HS-27A (cell line): ENCODE results near the gene PLD1.
A peak's percentile ranks its signal among the peaks of the same experiment; 100 is the strongest.
"Not testable (repeated sequence)": the region's sequence is repeated elsewhere in the genome, so short reads cannot be mapped to it uniquely, and the experiment has no call there.

Experiments used
- DNase-seq: peaks from one replicate; pipeline ENCODE4 v3.0.0-alpha.2; 2012; ENCODE audit warnings: low read depth, missing footprints

Gene PLD1

DNA sequence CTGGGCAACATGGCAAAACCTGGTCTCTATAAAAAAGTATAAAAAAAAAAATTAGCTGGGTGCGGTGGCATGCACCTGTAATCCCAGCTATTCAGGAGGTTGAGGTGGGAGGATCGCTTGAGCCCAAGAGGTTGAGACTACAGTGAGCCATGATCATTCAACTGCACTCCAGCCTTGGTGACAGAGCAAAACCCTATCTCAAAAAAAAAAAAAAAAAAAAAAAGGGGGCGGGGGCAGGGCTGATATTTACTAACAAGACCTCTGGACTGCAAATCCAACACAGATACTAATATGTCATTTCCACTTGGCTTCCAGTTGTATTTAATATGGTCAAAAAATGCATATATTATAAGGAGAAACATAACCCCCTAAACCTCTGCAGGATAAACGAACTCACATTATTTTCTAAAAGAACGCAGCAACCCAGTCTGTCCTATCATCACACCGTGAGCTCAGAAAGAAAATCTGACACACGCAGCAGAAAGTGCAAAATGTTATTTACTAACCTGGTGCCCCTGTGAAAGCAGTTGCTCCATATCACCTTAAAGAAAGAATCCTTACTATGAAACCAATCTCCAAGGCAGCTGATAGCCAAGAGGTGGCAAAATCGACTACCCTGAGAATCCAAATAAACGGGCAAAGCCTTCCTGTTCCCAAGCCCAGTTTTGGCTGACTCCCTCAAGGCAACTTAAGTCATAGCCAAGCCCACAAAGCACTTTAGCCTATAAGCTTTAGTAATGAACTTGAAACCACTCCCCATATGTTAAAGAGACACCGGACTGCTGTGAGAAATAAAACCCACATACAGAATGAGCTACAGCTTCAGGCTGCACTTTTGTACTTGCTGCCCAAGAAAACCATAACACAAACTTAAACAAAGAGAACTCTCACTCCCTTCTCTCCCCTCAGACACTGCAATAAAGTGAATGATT lies 39.3 kb downstream of the PLD1 start:
- DNase-seq = peak; percentile 40

DNA sequence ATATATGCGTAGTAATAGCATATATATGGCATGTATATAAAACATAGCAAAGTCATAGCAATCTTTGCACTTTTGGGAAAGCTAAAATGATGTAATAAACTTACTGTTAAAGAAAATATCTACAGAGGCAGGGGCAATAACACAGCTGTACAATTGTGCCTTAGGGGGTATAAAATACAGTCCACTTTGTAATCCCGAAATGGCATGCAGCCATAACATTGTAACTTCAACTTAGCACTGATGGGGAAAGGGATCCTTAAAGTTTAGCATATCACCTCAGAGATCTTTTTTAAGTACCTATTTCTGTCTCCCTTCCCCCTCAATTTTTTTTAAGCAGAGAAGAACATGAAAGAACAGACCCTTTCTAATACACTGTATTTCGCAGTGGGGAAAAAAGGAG lies 40.8 kb downstream of the PLD1 start:
- no peak for DNase-seq

DNA sequence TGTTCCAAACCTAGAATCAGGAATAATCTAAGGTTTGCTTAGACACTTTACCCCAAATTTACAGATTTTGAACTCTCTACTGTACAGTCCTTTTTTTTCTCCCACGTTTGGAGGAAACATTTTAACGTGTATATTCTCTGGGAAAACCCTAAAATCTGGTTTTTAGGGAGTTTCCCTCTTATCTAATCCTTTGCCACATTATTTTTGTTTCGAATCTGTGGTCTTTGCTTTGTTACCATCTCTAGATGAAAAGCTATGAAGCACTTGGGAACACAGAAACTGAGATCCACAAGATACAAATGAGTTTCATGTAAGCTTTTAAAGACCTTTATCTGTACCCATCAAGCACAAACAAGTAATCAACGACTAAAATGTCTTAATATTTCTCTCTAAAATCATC lies 41.3 kb downstream of the PLD1 start:
- DNase-seq = no peak

DNA sequence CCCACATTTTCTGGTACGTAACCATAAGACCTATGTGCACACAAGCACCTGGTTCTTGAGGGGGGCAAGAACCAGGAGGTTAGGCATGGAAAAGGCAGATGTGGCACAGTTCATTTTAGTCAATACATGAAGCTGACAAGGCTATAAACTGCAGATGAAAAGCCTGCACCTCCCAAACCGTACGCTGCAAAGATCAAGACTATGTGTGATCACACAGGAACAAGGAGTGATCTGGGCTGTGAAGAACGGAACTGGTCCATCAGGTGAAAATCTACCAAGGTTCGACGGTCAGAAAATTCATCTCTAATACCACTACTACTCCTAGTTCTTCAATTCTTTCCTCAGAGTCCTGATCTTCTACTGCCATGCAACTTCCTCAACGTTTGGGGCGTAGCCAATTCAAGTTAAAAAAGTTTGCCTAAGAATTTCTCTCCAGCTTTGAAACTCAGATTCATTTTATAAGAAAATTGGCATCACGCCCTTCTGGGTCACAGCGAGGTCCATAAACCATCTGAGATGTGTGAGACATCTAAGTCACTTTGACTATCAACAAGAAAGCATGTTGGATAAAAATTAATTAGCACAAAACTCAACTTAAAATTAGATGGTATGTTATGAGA lies 41.9 kb downstream of the PLD1 start:
- DNase-seq = no peak

DNA sequence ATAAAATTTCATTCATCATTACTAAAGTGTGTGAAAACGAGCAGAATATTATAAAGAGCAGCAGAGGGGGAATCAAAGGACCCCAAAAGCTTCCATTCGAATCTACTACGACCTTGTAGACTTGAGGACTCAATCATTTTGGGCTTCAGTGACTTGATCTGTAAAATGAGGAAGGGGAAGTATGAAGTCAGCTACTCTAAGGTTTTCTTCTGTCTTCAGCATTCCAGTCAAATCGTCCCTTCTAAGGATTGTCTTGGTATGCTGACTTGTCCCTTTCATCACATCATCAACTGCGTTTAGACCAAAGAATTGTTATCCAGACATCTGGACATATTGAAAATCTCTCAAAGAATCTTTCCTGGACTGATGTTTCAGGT lies 44.8 kb downstream of the PLD1 start:
- no peak for DNase-seq

DNA sequence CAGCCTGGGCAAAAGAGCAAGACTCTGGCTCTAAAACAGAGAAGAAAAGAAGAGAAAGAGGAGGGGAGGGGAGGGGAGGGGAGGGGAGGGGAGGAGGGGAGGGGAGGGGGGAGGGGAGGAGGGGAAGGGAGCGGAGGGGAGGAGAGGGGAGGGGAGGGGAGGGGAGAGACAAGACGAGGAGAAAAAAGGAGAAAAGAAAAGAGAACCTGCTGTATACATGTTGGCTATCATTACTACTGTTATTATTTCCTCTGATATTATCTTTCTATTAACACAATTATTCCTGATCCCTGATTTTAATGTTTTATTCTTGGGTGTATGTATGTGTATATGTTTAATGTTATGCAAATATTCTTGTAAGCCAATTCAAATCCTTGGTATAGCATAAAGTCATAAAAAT lies 46.9 kb downstream of the PLD1 start:
- no peak for DNase-seq

DNA sequence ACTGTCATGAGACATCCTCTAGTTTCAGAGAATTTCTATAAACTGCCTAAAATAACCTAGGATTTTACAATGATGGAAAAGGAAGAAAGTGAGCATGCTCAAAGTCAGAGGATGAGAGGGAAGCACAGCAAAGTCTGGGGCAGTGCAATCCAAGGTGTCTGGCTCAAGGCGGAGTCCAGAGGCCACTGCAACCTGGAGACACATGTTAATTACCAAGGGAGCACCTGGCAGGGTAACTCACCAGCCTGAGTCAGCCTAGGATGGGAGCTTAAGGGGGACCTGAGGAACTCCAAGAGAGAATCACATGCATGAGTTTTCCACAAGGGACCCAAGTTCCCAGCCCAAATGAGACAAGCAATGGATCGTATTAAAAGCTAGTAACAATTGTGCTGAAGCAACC lies 49.8 kb downstream of the PLD1 start:
- DNase-seq = no peak

DNA sequence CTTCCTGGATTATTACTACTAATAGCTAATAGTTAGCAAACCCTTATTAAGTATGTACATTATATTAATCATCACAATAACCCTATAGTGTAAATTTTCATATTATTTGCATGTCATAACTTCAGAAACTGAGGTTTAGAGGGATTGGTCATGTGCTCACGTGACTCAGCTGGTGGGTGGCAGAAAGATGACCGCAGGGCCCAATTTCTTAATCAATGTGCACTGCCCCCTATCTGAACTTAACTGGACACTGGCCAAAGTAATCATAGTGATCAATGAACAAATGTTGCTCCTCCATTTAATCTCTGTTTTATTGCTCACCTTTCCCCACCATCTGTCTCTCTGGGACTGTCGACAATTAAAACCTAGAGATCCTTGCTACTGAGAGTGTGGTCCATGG lies 52.2 kb downstream of the PLD1 start:
- DNase-seq = no peak

DNA sequence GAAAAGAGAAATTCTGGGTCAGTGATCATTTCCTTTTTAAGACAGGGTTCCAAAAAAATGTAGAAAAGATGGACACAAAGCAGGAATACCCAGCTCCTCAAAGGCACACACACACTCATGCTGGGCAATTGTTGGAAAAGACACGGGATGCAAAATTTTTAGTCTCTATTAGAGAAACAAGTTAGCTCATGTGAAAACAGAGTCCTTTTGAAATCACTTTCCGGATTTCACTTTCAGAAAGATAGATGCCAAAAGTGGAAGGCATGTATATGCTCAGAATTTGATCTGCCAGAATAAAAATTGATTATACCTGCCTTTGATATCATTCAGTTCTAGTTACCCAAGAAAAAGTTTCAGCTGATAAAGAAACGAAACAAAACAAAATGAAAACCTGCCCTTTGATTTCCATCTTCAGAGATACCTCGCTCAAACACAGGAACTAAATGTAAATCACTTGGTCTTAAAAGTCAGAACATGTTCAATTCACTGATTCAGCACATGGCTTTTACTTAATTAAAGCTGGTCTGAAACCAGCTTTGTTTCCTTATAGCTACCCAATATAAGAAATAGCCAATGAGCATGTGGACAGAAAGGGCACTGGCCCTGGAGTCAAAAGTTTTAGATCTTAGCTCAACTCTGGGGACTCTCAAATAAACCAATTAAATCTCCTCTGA lies 52.8 kb downstream of the PLD1 start:
- no peak for DNase-seq

DNA sequence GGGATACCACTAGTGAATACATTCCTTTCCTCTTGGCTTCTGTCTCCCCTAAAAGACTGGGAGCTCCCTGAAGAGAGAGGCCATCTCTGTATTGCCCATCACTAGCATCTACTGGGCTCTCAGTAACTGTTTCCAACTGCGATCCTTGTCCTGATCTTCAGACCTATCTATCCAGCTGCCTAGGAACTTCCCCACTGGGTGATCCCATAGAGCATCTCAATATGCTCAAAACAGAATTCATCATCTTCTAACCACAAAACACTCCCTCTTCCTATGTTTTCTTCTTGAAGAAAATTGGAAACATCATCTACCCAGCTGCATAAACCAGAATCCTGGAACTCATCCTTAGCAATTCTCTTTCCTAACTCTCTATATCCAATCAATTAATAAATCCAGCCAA lies 54.6 kb downstream of the PLD1 start:
- no peak for DNase-seq

DNA sequence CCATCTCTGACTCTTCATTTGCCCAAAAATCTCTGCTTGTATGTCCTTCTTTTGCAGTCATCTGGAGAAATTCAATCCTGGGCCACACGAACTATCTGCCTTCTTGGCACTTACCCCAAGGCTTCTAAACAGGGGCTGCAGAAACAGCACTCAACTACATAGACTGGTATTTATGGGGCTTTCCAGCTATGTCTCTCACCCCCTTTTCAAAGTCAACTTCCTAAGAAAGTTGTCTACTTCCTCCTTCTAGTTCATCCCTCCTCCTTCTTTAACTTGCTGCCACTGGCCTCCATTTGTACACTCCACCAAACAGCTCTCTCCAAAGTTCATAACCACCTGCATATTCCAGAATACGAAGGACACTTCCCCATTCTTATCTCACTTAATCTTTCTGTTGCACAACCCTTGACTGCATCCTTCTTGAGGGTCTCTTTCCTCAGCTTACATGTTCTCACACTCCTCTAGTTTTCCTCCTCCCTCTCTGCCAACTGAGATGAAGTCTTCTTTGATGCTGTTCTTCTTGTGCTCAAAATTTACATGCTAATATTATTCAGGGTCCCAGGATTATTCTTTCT lies 55.2 kb downstream of the PLD1 start:
- no peak for DNase-seq

DNA sequence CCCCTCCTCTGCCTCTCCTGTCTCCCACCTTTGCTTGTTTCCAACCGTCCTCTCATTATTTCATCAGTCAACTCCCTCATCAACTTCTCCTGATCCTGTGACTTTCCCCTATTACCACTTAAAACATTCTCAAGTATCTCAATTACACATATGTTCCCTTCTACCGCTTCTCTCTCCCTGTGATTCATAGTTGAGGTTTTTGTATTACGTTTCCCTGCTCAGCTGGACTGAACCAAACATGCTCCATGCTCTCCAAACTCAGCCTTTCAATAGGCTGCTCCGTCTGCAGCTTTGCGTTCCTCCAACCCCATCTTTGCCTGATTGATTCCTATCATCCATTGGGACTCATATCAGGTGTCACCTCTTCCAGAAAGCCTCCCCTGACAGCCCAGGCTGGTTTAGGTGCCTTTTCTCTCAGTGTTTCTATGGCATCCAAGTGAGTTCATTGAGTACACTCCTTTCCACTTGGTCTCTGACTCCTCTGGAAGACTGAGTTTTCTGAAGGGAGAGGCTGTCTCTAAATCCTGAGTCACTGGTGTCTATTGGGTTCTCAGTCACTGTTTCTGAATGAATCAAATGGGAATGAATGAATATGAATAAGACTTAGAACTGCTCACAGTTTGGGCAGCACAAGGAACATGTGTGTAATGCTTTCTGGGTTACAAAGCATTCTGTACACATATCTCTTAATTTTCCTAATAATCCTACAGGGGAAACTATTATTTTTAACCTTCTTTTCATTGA lies 56.4 kb downstream of the PLD1 start:
- no peak for DNase-seq

DNA sequence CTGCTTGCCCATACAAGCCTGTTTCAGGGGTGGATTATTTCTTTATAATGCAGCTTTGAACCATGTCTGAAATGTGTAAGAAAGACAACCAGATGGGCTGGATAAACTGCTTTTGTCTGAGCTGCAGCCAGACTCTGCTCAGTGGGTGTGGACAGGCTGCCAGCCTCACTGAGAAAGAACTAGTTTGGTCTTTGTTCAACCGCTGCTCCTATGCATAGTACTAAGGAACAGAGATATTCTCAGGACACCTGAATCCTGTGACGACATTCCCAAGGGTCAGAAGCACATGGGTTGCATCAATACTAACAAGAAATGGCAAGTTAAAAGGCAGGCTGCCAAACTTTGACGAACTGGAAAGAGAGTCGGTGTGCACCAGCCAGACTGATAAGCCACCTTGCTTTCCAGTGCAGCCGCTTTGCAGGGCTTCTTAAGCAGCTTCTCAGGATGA lies 57.2 kb downstream of the PLD1 start:
- no peak for DNase-seq

DNA sequence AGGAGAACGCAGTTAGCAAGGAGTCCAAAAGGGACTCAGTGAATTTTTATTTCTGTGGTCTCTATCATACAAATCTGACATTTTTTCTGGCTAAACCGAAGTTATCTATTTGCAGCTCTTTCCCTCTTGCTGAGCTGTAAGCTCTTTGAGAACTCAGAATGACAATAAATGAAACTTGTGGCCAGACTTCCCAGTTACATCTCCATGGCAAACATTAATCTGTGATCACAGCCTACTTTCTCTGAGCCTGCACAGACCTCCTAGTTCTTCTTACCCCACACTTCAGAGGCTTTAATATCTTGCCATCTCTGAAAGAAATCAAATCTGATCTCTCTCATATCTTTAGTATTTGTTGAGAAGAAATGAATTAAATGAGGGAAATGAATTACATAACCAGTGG lies 58.0 kb downstream of the PLD1 start:
- no peak for DNase-seq

DNA sequence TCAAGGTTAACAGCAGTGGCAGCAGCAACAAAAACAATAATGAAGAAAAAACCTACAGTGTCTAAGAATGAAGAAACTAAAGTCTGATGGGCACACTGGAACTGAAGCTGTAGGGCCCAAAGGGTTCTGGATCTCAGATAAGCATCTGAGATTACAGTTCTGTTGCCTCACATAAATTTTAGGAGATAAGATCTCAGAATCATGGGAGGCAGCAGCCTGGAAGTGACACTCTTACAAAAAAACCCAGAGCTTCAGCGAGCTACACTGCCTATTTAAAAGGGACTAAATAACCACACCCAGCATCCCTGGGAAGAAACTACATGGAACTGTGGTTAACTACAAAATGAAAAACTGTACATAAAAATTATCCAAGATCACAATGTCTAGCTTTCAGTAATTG lies 61.2 kb downstream of the PLD1 start:
- no peak for DNase-seq

DNA sequence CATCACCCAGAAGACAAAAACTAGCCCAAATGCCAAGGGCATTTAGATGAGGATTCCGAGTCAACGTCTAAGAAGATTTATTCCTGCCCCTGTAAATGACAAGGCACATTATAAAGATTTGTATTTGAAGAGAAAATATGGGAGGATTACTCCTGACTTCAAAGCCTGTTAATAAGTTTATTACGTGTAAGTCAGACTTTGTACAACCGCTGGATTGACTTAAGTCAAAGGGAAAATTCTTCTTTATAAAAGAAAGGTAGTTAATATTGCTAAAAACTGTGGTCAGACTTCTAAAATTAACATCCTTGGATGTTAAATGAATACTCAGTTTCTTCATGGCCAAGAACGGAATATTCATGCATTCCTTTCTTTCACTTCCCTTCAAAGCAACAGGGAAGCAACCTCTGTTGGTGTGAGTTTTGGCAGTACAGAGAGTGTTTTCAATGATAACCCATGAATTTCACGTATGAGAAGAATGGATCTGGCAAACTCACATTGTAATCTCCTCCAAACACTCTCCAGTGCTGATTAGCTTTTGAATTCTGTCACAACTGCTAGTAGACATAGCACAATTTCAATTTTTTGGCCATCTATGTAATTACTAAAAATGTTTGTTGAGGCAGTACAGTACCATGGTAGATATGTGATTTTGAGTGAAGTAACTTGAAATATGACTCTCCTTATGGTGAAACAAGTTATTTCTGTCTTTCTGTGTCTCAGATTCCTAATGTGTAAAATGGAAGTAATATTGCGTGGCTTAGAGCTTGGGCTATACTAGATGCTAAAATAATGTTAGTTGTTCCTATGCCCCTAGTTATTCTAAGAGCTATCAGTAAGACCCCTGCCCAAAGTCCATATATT lies 62.0 kb downstream of the PLD1 start:
- DNase-seq = no peak

DNA sequence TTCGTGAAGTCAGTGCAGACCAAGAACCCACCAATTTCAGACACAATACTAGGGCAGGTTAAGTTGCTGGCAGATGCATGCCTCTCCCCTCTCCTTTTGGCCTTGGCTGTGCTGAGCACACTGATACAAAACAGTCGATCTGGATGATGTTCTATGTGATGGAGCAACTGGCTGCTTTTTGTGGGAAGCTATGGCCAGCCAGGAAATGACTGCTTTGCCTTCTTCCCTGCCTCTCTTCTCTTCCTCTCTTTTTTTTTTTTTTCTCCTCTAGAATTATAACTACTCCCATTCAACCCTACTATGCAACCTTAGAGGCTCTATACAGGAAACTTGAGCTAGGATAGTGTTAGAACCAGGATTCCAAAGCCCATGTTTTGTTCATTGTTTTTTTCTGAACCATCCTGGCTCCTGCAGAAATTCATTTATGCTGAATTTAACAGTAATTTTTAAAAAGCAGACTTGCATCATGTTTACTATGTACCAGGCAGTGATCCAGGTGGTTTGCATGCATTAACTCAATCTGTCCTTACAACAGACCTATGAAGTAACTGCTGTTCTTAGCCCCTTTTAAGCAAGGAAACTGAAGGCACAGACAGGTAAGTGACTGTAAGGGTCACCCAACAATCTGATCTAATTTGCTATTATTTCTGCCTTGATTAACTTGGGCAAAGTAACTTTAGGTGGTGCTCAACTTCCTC lies 62.9 kb downstream of the PLD1 start:
- no peak for DNase-seq

DNA sequence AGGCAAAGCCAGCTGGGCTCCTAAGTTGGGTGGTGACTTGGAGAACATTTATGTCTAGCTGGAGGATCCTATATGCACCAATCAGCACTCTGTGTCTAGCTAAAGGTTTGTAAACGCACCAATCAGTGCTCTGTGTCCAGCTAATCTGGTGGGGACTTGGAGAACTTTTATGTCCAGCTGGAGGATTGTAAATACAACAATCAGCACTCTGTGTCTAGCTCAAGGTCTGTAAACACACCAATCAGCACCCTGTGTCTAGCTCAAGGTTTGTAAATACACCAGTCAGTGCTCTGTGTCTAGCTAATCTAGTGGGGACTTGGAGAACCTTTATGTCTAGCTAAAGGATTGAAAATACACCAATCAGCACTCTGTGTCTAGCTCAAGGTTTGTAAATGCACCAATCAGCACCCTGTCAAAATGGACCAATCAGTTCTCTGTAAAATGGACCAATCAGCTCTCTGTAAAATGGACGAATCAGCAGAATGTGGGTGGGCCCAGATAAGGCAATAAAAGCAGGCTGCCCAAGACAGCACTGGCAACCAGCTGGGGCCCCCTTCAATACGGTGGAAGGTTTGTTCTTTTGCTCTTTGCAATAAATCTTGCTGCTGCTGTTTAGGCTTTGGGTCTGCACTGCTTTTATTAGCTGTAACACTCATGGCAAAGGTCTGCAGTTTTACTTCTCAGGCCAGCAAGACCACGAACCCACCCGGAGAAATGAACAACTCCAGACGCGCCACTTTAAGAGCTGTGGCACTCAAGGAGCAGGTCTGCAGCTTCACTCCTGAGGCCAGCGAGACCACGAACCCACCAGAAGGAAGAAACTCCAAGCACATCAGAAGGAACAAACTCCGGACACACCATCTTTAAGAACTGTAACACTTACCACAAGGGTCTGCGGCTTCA lies 63.7 kb downstream of the PLD1 start:
- DNase-seq = not testable (repeated sequence)

DNA sequence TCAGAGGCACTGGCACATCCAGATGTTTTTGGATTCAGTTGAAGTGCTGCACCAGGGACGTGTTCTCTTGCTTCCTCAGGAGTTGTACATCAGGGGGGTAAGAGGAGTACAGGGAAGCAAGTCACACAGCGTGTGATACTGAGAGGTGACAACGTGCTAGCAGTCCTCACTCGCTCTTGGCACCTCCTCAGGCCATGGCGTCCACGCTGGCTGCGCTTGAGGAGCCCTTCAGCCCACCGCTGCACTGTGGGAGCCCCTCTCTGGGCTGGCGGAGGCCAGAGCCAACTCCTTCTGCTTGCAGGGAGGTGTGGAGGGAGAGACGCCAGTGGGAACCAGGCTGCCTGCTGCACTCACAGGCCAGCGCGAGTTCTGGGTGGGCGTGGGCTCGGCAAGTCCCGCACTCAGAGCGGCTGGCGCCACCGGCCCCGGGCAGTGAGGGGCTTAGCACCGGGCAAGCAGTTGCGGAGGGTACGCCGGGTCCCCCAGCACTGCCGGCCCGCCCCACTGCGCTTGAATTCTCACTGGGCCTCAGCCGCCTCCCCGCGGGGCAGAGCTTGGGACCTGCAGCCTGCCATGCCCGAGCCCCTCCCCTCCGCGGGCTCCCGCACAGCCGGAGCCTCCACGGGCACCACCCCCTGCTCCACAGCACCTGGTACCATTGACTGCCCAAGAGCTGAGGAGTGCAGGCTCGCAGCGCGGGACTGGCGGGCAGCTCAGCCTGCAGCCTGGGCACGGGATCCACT lies 64.5 kb downstream of the PLD1 start:
- no peak for DNase-seq
